GM12873 (cell line): Measurements from ENCODE around the gene SEC22A.
A peak's percentile ranks its signal among the peaks of the same experiment; 100 is the strongest.

Experiments used
- TF ChIP-seq, protein P1 (sequence below): IDR thresholded peaks from 2 replicates; pipeline ENCODE4 v1.5.1; 2012; ENCODE audit warnings: low read depth, mild to moderate bottlenecking, moderate library complexity, low read length, control low read depth; ENCODE audit not compliant: insufficient read depth; ENCODE audit errors: missing control alignments

Gene SEC22A

DNA sequence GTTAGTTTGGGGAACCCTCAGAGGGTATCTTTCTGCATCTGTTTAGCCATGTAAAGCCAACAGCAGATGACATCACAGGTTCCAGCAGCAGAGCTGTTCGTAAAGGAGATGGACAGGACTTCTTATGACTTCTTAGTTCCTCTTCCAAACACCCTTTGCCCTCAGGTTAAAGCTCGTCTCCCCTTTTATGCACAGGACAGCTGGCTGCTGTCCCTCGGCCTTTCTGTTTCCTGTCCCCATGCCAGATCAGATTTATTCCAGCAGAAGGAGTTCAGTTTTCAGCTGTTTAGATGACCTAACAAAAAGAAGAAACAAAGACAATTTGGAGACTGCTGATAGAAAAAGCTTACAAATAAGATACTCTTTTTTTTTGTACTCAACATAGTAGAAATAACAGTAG is 45.1 kb downstream of the SEC22A start:
- TF ChIP-seq, protein P1, sequence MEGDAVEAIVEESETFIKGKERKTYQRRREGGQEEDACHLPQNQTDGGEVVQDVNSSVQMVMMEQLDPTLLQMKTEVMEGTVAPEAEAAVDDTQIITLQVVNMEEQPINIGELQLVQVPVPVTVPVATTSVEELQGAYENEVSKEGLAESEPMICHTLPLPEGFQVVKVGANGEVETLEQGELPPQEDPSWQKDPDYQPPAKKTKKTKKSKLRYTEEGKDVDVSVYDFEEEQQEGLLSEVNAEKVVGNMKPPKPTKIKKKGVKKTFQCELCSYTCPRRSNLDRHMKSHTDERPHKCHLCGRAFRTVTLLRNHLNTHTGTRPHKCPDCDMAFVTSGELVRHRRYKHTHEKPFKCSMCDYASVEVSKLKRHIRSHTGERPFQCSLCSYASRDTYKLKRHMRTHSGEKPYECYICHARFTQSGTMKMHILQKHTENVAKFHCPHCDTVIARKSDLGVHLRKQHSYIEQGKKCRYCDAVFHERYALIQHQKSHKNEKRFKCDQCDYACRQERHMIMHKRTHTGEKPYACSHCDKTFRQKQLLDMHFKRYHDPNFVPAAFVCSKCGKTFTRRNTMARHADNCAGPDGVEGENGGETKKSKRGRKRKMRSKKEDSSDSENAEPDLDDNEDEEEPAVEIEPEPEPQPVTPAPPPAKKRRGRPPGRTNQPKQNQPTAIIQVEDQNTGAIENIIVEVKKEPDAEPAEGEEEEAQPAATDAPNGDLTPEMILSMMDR, result no peak

DNA sequence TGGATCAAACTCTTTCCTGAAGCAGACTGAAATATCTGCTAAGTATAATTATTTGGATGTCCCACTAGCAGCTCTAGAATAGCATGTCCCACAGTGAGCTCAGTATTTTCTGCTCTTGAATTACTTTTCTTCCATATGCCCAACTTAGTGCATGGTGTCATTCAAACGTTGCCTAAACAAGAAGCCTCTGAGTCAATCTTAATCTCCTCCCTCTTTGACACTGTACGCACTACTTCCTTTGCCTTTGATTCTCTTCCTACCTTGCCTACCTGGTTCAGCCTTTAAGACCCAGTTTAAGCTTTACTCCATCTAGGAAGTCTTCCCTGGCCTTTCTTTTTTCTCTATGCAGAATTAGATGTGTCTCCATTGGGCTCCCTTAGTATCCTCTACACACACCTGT is 54.5 kb downstream of the SEC22A start:
- TF ChIP-seq, protein P1, result no peak

DNA sequence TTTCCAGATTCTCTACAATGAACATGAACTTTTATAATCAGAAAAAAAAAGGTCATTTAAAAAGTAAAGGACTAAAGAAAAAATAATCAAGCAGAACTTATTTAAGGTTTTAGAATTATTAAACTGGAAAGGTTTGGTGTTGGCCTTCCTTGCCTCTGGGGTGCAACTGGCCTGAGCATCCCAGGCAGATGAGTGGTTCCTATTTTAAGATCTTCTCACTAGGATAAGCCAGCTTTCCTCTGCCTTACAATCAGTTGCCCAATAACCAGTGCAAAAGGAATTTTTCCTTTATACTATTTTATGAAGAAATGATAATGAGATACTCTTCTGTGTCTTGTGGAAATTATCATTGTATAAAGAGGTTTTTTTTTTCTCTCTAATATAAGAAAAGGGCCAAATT is 56.6 kb downstream of the SEC22A start:
- TF ChIP-seq, protein P1, result no peak

DNA sequence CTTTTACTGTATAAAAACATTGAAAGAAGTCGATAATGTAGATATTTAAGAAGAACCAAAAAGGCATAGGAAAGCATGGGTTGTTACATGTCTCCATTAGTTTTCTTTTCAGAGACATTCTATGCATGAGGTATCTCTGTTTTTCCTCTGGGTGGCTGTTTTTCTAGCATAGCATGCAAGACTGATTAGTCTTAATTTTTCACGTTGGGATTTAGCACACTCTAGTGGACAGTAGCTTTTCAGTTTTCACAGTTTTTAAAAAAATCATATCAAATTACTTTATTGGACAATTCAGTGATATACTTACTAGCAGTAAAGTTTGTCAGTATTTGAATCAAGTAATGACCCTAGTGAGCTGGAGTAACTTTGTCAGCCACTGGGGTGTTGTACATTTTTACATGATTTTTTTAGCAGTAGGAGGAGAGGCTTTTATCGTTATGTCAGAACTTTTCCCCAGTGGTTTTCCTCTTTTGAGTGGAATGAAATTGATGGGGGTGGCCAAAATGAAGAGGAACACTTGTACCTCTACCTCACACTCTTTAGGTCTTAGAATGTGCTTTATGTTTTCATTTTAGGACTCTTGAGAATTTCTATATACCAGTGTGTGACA is 57.2 kb downstream of the SEC22A start:
- TF ChIP-seq, protein P1, result peak; percentile 39

DNA sequence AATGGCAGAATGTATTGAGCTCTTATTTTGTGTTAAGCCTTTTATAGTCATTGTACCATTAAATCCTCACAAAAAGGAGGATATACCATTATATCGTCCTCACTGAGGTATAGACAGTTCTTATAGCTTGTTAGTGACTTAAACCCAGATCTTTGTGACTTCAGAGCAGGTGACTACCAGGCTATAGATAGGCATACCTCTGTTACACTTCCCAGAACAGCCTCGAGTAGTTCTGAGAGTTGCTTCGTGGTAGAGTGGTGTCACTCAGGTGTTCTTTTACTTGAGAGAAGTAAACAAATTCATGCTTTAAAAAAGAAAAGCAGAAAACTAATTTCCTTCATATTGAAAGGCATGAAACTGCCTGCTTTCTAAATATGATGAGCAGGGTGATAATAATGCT is 59.9 kb downstream of the SEC22A start:
- TF ChIP-seq, protein P1, result no peak

DNA sequence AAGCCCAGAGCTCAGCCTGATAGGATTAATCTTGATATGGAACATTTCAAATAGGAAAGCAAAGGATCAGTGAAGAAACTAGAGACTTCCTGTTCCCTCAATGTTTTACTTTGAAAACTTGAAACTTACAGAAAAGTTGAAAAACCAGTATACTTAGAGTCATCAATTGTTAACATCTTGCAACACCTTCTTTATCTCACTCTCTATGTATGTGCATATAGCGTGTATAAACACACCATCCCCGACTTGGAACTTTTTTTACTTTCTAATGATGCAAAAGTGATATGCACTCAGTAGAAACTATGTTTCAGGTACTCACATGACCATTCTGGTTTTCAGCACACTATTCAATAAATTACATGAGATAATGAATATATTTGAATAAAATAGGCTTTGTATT is 60.5 kb downstream of the SEC22A start:
- TF ChIP-seq, protein P1, result no peak

DNA sequence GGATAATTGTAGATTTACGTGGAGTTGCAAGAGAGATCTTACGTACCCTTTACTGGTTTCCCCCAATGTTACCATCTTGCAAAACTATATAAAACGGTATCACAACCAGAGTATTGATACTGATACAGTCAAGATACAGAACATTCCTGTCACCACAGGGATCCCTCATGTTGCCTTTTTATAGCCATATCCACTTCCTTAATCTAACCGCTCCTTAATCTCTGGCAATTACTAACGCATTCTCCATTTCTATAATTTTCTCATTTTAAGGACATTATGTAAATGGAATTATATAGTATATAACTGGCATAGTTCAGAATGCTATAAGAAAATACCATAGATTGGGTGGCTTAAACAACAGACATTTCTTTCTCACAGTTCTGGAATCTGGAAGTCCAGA is 61.1 kb downstream of the SEC22A start:
- TF ChIP-seq, protein P1, result no peak

DNA sequence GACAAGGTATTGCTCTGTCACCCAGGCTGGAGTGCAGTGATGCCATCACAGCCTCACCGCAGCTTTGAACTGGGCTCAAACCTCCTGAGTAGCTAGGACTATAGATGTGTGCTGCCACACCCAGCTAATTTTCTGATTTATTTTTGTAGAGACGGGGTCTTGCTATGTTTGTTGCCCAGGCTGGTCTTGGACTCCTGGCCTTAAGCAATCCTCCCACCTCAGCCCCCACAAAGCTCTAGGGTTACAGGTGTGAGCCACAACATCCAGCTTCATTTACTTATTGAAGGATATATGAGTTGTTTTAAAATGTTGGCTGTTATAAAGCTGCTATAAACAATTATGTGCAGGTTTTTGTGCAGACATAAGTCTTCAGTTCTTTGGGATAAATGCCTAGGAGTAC is 62.2 kb downstream of the SEC22A start:
- TF ChIP-seq, protein P1, result no peak
